GM12878 (cell line): ENCODE measurements around the gene ATP6V0A1. TPM values are rescaled to one million over a fixed set of nuclear protein-coding genes. Genes with fewer than 3 reads are reported as not detected.

Source experiments
- ATF3 ChIP-seq: IDR thresholded peaks from 2 replicates; pipeline ENCODE4 v1.6.1; 2011; ENCODE audit warnings: low read depth, mild to moderate bottlenecking, low read length, moderate library complexity, borderline replicate concordance; ENCODE audit errors: extremely low read depth
- BHLHE40 ChIP-seq, 2 experiments: fragments of 450-650 bp in 1 of 2; IDR thresholded peaks; 2 replicates each; pipeline ENCODE4 v1.6.1; 2011 to 2017; ENCODE audit warnings: low read depth in 2 of 2, borderline replicate concordance in 1 of 2, improper control_type of control experiment in 1 of 2, low read length in 1 of 2, mild to moderate bottlenecking in 1 of 2
- CREM ChIP-seq: IDR thresholded peaks from 2 replicates; pipeline ENCODE4 v1.6.1; 2014; ENCODE audit warnings: antibody characterized with exemption, low read depth
- E2F4 ChIP-seq: IDR thresholded peaks from 2 replicates; pipeline ENCODE4 v1.6.1; 2012; ENCODE audit warnings: low read depth, low read length, improper control_type of control experiment
- EED ChIP-seq: sonication (generic); IDR thresholded peaks from 2 replicates; pipeline ENCODE4 v1.6.1; 2016; ENCODE audit warnings: antibody characterized with exemption, low read depth
- FOS ChIP-seq: IDR thresholded peaks from 3 replicates; pipeline ENCODE4 v1.6.1; 2011; ENCODE audit warnings: borderline replicate concordance; ENCODE audit not compliant: insufficient read length; ENCODE audit errors: extremely low read depth
- FOXM1 ChIP-seq: IDR thresholded peaks from 2 replicates; pipeline ENCODE4 v1.6.1; 2012; ENCODE audit warnings: low read depth, mild to moderate bottlenecking, inconsistent platforms, low read length, moderate library complexity
- HCFC1 ChIP-seq: fragments of 150-350 bp; IDR thresholded peaks from 2 replicates; pipeline ENCODE4 v1.6.1; 2014; ENCODE audit warnings: low read length
- HDGF ChIP-seq: fragments of 450-650 bp; IDR thresholded peaks from 2 replicates; pipeline ENCODE4 v1.6.1; 2016; ENCODE audit warnings: antibody characterized with exemption
- JUND ChIP-seq: IDR thresholded peaks from 2 replicates; pipeline ENCODE4 v1.6.1; 2012; ENCODE audit warnings: low read depth, mild to moderate bottlenecking, low read length, improper control_type of control experiment, moderate library complexity
- MLLT1 ChIP-seq: fragments of 450-650 bp; IDR thresholded peaks from 2 replicates; pipeline ENCODE4 v1.6.1; 2016; ENCODE audit warnings: mild to moderate bottlenecking
- PKNOX1 ChIP-seq: fragments of 450-650 bp; IDR thresholded peaks from 2 replicates; pipeline ENCODE4 v1.6.1; 2016; ENCODE audit warnings: mild to moderate bottlenecking
- PRDM15 ChIP-seq: fragments of 450-650 bp; formaldehyde crosslinking; IDR thresholded peaks from 2 replicates; pipeline ENCODE4 v1.4.0; 2020; ENCODE audit warnings: mild to moderate bottlenecking, moderate library complexity
- WRNIP1 ChIP-seq: IDR thresholded peaks from 2 replicates; pipeline ENCODE4 v1.6.1; 2011; ENCODE audit warnings: low read depth, low read length, improper control_type of control experiment, borderline replicate concordance
- ZBTB40 ChIP-seq: fragments of 450-650 bp; IDR thresholded peaks from 2 replicates; pipeline ENCODE4 v1.6.1; 2016; ENCODE audit warnings: mild to moderate bottlenecking, moderate library complexity, borderline replicate concordance
- polyA plus RNA-seq, 11 experiments: library from polyadenylated mRNA; depleted of rRNA in 4 of 11; unstranded in 6 of 11; stranded (reverse) in 5 of 11; fragments of >200 nt; fragmentation: Nextera tagmentation in 4 of 11; fragmentation: Illumina TruSeq in 1 of 11; extraction: Ambion mirVana in 4 of 11; extraction: Trizol in 1 of 11; gene quantifications; 1 replicate in 1 of 11; 2 replicates in 10 of 11; pipeline versions ENCODE4 v1.2.1 to v1.2.3, GENCODE V29; 2011 to 2016; ENCODE audit warnings: inconsistent platforms in 2 of 11, missing spikeins in 2 of 11, low read depth in 1 of 11
- total RNA-seq, 4 experiments: library from RNA; depleted of rRNA in 3 of 4; stranded (reverse); fragments of >200 nt in 3 of 4; fragmentation: Illumina TruSeq in 1 of 4; extraction: Trizol in 1 of 4; gene quantifications; 2 replicates each; pipeline versions ENCODE4 v1.2.1 to v1.2.3, GENCODE V29; 2013 to 2021

The ATP6V0A1 gene
- total and polyA plus RNA-seq, 10 of the 15 experiments (the other 5 are each of a cell fraction or from before 2014, with no cell fraction given), result 3.0 to 76.6 (median 30.9) TPM

GRCh38 chr17:42554250-42555121, 95.8 kb downstream of the ATP6V0A1 start (continued):
- TF ChIP-seq HDGF (peak; percentile 77; the same call in 1 of the 2 replicates), CREM (peak; percentile 92), MLLT1 (0 out of 2 replicates have a peak, but pooled peaks have one; percentile 10), ZBTB40 (peak; percentile 44; the same call in 1 of the 2 replicates), HCFC1 (peak; percentile 38; the same call in 1 of the 2 replicates), ATF3 (no peak), BHLHE40 (IDR thresholded peaks at IDR 0.05; ENCODE audit: borderline replicate concordance in 1 of 2, low read depth in 2 of 2, low read length in 1 of 2) (peak in 1 of 2 experiments; percentile 40; a peak in 1 of 4 replicates), FOS (no peak), E2F4 (no peak), FOXM1 (no peak), PKNOX1 (peak; percentile 26; the same call in 1 of the 2 replicates), PRDM15 (CRISPR knock-in tag) (no peak), WRNIP1 (no peak), EED (no peak), JUND (no peak)
